ENCODE results near the gene CNTNAP1.
"Not testable (repeated sequence)": the region's sequence is repeated elsewhere in the genome, so short reads cannot be mapped to it uniquely, and the experiment has no call there.

Gene CNTNAP1

DNA sequence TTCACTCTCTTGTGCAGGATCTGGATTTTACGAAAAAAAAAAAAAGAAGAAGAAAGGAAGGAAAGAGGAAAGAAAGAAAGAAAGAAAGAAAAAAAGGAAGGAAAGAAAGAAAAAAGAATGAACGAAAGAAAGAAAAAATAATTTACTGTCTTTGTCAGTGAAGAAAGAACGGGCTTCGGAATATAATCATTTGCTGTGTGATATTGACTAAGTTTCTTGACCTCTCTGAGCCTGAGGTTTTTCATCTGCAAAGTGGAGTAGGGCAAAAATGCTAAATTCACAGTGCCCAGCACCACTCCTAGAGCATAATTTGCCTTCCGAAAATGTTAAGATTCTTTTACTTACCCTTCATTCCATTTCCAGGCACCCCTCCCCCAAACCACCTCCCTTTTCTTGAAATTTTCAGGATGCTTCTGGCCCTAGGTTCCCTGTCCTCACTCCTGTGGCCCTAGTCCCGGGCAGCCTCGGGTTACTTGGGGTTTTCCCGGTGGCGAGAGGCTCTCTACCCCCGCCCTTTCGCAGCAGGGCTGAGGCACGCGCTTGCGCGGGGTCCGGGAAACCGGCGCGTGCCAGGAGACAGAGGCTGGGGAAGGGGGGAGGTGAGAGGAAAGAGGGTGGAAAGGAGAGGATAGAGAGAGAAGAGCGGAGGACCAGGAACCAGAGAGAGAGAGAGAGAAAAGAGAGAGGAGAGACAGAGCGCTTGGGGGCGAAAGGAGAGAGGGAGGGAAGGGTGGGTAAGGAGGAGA lies at the start of gene CNTNAP1:
Gene CNTNAP1 (plus strand): TSS at position 556 of the 746 bp plus-strand sequence. CDS start 299 bp downstream, outside the sequence.
- peak; percentile 76 for DNase-seq

DNA sequence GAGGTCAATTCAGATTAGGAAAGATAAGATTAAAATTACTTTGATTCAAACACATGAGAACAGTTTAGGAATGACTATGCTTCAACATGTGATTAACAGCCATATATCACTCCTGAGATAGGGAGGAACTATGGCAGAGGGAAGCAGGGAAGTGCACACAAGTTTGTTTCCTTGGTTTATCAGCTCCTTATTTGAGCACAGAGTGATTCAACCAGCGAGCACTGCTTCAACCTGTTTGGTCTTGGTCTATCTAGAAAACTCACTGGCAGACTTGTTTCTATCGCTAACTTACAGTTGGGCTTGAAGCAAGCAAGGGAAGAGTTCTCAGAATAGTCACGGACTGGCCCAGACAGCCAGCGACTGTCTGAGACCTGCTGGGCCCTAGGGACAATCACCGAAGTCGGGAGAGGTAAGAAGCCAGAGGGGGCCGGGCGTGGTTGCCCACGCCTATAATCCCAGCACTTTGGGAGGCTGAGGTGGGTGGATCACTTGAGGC lies 49.3 kb upstream of the CNTNAP1 start:
- no peak for DNase-seq

DNA sequence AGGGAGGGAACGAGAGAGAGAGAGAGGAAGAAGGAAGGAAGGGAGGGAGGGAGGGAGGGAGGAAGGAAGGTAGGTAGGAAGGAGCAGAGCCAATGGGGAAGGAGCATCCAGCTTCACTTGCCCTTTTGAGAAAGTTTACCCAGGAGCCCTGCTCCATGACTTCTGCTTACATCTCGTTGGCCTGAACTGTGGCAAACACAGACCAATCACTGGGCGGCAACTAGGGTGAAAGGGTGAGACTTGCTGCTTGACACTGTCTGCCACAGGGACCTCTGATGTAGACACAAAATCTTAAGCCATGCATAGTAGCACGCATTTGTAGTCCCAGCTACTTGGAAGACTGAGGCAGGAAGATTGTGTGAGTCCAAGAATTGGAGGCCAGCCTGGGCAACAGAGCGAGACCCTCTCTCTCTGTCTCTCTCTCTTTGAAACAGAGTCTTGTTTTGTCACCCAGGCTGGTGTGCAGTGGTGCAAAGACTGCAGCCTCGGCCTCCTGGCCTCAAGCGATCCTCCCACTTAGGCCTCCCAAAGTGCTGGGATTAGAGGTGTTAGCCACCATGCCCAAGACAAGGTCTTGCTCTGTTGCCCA lies 42.7 kb upstream of the CNTNAP1 start:
- no peak for DNase-seq

DNA sequence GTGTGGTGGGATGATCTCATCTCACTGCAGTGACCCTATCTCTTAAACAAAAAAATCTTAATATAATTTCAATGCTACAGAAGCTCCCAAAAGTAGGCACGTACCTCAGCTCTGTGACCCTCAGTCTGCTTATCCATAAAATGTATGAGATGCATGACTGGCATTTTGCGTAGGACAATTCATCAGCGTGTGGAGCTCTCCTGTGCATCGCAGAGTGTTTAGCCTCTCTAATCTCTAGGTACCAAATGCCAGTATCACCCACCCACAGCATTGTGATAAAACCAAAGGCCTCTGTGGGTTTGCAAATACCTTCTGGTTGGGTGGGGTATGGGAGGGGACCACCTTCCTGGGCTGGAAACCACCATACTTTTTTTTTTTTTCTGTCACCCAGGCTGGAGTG lies 42.2 kb upstream of the CNTNAP1 start:
- no peak for DNase-seq

DNA sequence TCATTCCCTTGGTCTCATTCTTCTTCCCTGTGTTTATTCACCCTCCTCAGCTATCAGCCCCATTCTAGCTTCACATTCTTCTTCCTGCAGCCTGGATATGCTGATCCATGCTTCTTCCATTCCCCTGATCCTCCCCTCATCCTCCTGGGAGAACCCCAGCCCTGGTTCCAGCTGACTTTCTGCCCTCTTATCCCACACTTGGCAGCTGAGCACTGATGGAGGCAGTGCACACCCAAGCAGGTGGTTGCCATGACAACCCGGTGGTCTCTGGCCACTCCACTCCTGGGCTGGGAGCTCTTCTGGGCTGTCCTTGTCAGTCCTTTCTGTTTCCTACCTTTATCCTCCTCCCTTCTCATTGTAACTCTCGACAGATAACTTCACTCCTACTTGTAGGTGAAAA lies 40.0 kb upstream of the CNTNAP1 start:
- no peak for DNase-seq

DNA sequence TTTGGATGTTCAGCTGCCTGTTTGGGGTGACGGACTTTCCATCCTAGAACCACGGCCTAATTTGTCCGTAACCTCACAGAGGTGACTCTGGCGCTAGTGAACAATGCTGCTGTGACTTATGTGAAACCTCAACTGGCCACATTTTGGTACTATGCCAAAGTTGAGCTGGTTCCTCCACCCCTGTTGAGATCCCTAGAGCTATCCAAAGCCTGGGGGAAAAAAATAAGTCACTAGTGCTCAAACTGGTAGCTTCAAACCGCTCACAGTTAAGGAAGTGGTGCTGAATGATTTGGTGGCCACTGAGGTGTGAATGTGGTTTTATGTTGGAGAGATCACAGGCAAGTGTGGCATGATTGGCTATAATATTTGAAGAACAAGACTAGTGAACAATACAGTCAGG lies 34.6 kb upstream of the CNTNAP1 start:
- no peak for DNase-seq

DNA sequence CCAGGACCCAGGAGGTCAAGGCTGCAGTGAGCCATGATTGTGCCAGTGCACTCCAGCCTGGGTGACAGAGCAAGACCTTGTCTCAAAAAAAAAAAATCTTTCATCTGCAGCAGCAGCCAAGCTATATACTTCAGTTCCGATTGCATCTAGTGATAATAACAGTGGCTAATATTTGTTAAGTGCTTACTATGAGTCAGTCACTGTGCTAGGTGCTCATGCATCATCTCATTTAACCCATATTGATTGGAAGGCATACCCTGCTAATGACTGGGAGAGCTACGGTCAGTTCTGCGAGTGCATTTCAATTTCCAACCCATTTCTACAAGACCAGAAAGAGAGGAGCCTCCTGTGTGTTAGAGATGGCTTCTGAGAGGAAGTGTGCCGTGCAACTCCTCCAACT lies 30.9 kb upstream of the CNTNAP1 start:
- DNase-seq = no peak

DNA sequence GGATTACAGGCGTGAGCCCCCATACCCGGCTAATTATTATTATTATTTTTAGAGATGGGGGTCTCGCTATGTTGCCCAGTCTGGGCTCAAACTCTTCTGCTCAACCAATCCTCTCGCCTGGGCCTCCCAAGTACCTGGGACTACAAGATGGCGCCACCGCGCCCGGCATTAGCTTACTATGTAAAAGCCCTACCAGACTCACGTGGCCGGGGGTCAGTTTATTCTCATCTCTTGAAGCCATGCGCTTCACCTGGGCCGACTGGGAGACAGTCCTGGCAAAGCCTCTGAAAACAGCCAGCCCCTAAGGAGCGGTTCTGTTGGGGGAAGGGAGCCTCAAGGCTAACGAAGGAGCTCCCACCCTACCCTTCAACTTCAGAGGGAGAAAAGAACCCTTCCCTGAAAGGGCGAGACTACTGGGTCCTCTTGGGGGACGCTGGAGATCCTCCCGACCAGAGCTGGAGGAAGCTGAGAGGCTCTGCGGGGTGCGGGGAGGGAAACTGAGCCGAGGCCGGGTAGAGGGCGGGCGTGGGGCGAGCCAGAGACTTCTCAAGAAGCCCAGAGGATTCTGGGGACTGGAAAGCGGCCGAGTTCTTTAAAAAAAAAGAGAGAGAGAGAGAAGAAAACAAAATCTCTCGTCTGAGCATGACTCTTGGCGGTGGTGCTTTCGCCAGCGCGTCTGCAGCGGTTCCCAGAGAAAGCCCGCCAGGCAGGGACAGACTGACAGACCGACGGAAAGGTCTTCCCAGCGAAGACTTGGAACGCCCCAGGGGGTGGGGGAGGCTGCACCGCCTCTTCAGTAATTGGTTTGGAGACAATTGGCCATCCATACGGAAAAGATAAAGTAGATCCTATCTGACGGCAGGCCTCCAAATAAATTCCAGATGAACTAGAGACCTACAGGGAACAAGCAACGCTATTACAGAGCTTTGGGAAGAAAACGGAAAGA lies 28.9 kb upstream of the CNTNAP1 start:
- no peak for DNase-seq

DNA sequence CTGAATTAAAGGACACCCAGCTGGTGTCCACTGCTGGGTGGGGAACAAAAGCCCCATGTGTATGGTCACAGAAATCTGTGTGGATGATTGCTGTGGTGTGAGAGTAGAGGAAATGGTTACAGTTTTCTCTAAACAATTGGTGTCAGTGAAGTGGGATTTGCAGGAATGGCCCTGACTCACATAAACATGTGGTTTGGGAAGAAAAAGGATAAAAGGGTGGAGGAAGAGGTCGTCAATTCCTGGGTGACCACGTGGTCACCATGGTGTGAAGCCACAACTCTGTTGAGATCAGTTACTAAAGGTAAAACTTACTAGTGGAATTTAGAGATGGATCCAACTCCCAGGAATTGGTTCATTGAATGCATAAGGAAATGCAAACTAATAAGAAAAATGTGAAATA lies 26.8 kb upstream of the CNTNAP1 start:
- no peak for DNase-seq

DNA sequence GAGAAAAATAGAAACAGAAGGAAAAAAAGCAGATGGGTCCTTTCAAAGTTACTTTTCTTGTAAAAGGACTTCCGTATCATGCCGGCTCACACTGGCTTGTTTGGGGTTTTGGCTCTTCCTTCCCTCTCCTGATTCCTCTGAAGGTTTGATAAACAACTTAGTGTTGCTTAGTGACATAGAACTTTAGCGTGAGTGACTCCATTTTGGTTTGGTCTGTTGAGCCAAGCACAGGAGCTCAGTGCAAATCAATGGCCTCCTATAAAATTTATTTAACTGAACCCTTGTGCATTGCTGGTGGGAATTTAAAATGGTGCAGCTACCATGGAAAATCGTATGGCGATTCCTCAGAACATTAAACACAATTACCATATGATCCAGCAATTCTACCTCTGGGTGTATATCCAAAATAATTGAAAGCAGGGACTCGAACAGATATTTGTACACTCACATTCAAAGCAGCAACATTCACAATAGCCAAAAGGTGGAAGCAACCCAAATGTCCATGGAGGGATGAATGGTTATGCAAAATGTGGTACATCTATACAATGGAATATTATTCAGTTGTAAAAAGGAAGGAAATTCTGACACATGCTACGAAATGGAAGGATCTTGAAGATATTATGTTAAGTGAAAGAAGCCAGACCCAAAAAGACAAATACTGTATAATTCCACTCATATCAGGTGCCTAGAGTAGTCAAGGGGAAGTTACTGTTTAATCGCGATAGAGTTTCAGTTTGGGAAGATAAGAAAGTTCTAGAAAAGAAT lies 24.3 kb upstream of the CNTNAP1 start:
- DNase-seq = no peak

DNA sequence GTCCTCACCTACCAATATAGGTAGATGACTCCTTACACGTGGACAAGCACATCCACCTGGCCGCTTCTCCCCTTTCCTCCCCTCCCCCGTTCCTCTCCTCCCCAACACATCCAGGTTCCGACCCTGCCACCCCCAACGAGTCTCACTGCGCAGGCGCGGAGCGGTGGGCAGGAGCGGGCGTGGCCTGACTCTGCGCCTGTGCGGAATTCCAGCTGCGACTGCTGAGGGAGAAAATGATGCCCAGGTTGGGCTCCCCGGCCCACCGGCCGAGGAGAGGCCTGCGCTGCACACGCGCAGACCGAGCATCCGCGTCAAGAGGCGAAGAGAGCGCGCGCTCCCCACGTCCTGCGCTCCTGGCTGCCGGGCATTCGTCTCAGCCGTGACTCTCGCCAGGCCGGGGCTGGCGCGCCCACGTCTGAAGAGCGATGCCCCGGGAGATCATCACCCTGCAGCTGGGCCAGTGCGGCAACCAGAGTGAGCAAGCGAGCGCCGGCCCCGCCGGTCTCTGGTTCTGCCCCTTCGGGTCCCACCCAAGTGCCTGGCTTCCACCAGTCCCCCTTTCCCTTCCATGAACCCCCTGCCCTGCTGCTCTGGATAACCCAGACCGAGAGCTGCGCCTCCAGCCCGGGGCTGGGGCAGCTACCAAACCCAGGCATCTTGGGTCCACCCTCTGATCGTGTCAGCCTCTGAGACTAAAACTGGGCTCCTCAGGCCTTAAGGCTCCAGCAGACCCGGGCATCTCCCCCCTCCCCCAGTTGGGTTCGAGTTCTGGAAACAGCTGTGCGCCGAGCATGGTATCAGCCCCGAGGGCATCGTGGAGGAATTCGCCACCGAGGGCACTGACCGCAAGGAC lies 23.0 kb upstream of the CNTNAP1 start, which contains the start of gene TUBG2:
Gene TUBG2 (plus strand): TSS at position 206 of the 853 bp plus-strand sequence. CDS start 220 bp downstream, at position 426.
- DNase-seq = peak; percentile 83

DNA sequence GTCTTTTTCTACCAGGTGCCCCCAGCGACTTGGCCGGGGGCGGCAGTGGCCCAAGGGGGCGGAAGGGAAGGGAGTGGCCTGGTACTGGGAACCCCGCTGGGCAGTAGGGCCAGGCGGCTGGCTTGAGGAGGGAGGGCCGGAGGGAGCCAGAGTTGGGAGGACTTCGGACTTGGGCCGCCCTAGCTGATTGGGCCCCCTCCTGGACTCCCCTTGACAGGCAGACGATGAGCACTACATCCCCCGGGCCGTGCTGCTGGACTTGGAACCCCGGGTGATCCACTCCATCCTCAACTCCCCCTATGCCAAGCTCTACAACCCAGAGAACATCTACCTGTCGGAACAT lies 22.4 kb upstream of the CNTNAP1 start:
- not testable (repeated sequence) for DNase-seq

DNA sequence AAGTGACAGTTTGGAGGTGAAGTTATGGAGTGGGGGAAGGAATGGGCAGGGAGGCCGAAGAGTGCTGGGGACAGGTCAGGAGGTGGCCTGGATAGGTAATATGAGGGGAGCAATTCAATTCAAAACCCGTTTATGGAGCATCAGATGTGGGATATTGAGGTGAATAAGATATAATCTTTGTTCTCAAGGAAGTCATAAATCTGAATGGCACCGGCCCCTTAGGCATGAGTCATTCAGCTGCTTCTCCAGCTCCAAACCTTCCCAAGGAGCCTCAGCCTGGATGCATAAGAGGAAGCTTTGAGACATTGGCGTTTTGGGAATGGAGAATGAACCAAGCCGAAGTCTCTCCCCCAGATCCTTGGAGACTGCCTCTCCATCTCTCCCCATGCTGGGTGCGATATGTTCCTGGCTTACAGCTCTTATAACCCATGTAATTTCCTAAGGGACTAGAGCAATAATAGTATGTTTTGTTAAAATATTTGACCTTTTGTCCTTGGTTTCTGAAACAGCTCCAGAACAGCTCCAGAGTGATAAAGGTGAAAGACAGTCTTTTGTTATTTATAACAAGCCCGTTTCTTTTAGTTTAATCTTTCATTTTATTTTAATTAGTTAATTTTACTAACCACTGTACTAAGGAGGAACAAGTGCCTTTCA lies 21.5 kb upstream of the CNTNAP1 start:
- DNase-seq = no peak

DNA sequence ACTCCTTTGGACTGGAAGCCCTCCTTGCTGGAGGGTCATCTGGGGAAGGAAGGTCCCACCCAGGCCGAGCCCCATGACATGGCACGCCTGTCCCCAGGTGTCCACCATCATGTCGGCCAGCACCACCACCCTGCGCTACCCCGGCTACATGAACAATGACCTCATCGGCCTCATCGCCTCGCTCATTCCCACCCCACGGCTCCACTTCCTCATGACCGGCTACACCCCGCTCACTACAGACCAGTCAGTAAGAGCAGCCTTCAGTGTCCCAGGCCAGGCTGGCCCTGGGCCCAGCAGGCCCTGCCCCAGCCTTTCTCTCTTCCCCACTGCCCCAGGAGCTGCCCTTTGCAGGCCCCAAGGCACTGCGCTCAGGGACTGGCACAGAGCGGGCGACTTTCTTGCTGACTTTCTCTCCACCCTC lies 16.7 kb upstream of the CNTNAP1 start:
- no peak for DNase-seq

DNA sequence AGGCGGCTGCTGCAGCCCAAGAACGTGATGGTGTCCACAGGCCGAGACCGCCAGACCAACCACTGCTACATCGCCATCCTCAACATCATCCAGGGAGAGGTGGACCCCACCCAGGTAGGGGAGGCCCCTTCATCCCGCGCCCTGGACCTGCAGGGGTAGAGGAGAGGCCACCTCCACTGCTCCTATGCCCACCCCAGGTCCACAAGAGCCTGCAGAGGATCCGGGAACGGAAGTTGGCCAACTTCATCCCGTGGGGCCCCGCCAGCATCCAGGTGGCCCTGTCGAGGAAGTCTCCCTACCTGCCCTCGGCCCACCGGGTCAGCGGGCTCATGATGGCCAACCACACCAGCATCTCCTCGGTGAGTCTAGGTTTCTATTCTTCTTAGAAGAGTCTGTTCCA lies 16.2 kb upstream of the CNTNAP1 start:
- not testable (repeated sequence) for DNase-seq

DNA sequence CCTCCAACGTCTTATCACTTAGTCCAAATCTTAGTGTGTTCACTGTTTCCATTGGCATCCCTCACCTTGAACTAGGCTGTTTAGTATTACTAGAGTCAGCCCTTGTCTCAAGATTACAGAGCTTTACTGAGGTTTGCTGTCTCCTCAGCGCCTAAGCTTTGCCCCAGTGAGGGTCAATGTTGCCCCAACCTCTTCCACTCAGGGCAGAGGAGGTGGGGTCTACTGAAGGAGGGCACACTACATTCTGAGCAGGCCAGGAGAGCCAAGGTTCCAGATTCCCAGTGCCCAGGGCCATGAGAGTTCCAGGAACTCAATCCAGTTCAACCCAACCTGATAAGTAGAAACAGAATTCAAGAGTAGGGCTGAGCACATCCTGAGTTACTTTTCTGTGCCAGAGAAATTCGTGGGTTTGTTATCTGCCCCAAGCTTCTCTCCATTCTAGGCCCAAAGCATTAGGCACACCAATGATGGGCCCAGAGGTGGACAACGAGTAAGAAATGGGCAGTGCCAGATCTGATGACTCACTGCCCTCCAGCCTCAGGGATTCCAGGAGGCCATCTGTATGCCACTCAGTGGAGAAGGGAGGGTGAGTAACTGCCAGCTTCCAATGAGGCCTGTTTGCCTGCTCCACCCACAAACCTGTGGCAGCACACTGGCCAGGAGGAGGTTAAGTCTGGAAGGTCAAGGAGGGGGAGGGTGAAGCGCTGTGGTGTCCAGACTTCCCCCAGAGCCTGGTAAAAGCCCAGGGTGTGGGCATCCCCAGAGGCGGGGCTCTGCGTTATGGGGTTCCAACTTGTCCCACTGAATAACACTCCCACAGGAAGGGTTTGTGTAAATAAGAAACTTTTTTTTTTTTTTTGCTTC lies 15.0 kb upstream of the CNTNAP1 start:
- peak; percentile 47 for DNase-seq

DNA sequence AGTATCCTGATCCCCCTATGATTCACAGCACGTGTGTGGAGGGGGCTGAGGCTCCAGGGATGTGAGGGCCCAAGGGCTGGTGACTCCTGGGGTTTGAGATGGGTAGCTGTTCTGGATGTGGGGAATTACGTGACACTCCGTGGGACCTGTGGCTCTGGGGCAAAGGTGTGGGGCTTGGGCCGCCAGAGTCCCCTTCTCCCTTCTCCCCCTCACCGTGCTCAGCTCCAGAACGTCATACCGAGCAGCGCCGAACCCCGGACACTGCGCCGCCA lies 12.7 kb upstream of the CNTNAP1 start:
- no peak for DNase-seq

DNA sequence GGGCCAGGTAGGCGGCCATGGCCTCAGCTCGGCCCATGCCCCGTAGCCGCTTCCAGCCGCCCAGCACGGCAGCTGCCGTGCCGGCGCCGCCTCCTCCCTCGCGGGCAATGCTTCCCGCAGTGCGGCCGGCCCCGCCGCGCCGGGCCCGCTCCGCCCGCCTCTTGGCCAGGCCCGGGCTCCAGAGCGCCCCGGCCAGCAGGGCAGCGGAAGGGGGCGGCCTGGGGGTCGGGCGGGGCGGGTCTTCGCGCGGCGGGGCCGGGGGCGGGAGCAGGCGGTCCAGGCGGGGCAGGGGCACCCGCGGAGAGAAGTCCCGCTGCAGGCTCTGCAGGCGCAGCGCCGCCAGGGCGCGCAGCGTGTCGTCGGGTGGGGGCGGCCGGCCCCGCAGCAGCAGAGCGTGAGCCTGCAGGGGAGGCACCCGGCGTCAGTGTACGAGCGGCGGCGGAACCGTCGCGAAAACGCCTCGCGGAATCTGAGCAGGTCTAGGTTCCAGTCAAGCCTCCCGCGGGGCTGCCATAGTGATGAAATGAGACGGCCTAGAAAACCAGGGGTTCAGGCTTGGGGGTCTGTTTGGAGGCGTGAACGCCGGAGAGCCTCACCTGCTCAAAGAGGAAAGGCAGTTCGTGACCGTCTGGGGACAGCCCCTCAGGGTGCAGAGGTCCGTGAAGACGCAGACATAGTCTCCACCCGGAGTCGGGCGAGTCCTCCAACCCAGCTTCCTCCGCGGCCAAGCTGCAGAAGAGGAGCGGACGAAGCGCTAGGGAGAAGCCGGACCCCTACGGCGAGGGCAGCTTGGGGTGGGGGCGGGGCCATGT lies 12.1 kb upstream of the CNTNAP1 start:
- no peak for DNase-seq

Measured in suppressor macrophage treated with lipopolysaccharide for 4 hours (primary cell).